WTC11 (cell line): ENCODE results near the gene IL1RN. TPM values are rescaled to one million over a fixed set of nuclear protein-coding genes. Genes with fewer than 3 reads are reported as not detected.

Experiments
- ATAC-seq: fragments of 200-7000 bp; cut with Tn5 transposase; 2 replicates; pipeline ENCODE4 v1.10.0; 2021; ENCODE audit warnings: mild to moderate bottlenecking, moderate library complexity
- CTCF ChIA-PET: fragments of 300-600 bp; sonication (Branson Sonifier 250); formaldehyde crosslinking; loops from one replicate; lab custom pipeline; 2021; ENCODE audit warnings: antibody characterized with exemption; lab: Charles Lee
- POLR2A ChIA-PET: fragments of 350-600 bp; sonication (Branson Sonifier 250); formaldehyde crosslinking; loops from one replicate; lab custom pipeline; 2021; ENCODE audit warnings: antibody characterized with exemption; lab: Charles Lee
- DNase-seq: peaks from one replicate; pipeline ENCODE4 v3.0.0; 2021; ENCODE audit warnings: low spot score
- H3K27ac Mint-ChIP-seq: 2 replicates; pipeline ENCODE4 v1.8.0; 2021; ENCODE audit warnings: mixed read lengths
- H3K27me3 Mint-ChIP-seq: 2 replicates; pipeline ENCODE4 v1.8.0; 2021; ENCODE audit warnings: low read depth, mild to moderate bottlenecking, moderate library complexity, mixed read lengths
- H3K36me3 Mint-ChIP-seq: 2 replicates; pipeline ENCODE4 v1.8.0; 2021; ENCODE audit warnings: mixed read lengths
- H3K4me1 Mint-ChIP-seq: 2 replicates; pipeline ENCODE4 v1.8.0; 2022; ENCODE audit warnings: mixed read lengths
- H3K4me3 Mint-ChIP-seq: 2 replicates; pipeline ENCODE4 v1.8.0; 2021; ENCODE audit warnings: mild to moderate bottlenecking, moderate library complexity, mixed read lengths
- H3K9me3 Mint-ChIP-seq: 2 replicates; pipeline ENCODE4 v1.8.0; 2021; ENCODE audit warnings: mixed read lengths
- ATF1 ChIP-seq: sonication (generic); formaldehyde crosslinking; IDR thresholded peaks from 2 replicates; pipeline ENCODE4 v1.8.1; 2023; ENCODE audit warnings: mild to moderate bottlenecking, moderate library complexity, missing genetic modification reagents
- ESRRA ChIP-seq: sonication (generic); formaldehyde crosslinking; IDR thresholded peaks from 2 replicates; pipeline ENCODE4 v1.8.1; 2022; ENCODE audit warnings: mild to moderate bottlenecking, missing genetic modification reagents, borderline replicate concordance
- FOXK1 ChIP-seq: sonication (generic); formaldehyde crosslinking; IDR thresholded peaks from 2 replicates; pipeline ENCODE4 v1.8.0; 2022; ENCODE audit warnings: mild to moderate bottlenecking, moderate library complexity, missing genetic modification reagents
- NR1H2 ChIP-seq: sonication (generic); formaldehyde crosslinking; IDR thresholded peaks from 2 replicates; pipeline ENCODE4 v1.9.0; 2021; ENCODE audit warnings: mild to moderate bottlenecking, moderate library complexity, missing genetic modification reagents
- NR3C1 ChIP-seq: sonication (generic); formaldehyde crosslinking; conservative IDR thresholded peaks from 2 replicates; pipeline ENCODE4 v1.8.1; 2023; ENCODE audit warnings: low read depth, mild to moderate bottlenecking, missing genetic modification reagents
- SMAD4 ChIP-seq: sonication (generic); formaldehyde crosslinking; IDR thresholded peaks from 2 replicates; pipeline ENCODE4 v1.8.0; 2022; ENCODE audit warnings: mild to moderate bottlenecking, missing genetic modification reagents
- TEAD1 ChIP-seq: sonication (generic); formaldehyde crosslinking; IDR thresholded peaks from 2 replicates; pipeline ENCODE4 v1.8.0; 2022; ENCODE audit warnings: mild to moderate bottlenecking, missing genetic modification reagents
- USF1 ChIP-seq: sonication (generic); formaldehyde crosslinking; IDR thresholded peaks from 2 replicates; pipeline ENCODE4 v1.8.0; 2022; ENCODE audit warnings: mild to moderate bottlenecking, missing genetic modification reagents
- ZNF121 ChIP-seq: sonication (generic); formaldehyde crosslinking; IDR thresholded peaks from 2 replicates; pipeline ENCODE4 v1.8.0; 2023; ENCODE audit warnings: missing genetic modification reagents
- ZNF425 ChIP-seq: fragments of 250-450 bp; sonication (Bioruptor Pico); conservative IDR thresholded peaks from 2 replicates; pipeline ENCODE4 v1.9.0; 2021; ENCODE audit warnings: mild to moderate bottlenecking
- total RNA-seq: library from RNA; stranded (reverse); gene quantifications from 3 replicates; pipeline ENCODE4 v1.2.3, GENCODE V29; 2021
- TF ChIP-seq, protein P1 (sequence below): sonication (generic); formaldehyde crosslinking; IDR thresholded peaks from 2 replicates; pipeline ENCODE4 v1.8.1; 2022; ENCODE audit warnings: low read depth, missing genetic modification reagents, borderline replicate concordance
- TF ChIP-seq, protein P2 (sequence below): sonication (generic); formaldehyde crosslinking; IDR thresholded peaks from 2 replicates; pipeline ENCODE4 v1.8.1; 2023; ENCODE audit warnings: mild to moderate bottlenecking, missing genetic modification reagents
- TF ChIP-seq, protein P3 (sequence below): sonication (generic); formaldehyde crosslinking; IDR thresholded peaks from 2 replicates; pipeline ENCODE4 v1.8.1; 2023; ENCODE audit warnings: mild to moderate bottlenecking, missing genetic modification reagents

The IL1RN gene
- total RNA-seq, 1 experiment from 2014 or later, result not detected

GRCh38 chr2:113169002-113169530, 41.7 kb downstream of the IL1RN start:
- H3K27me3 Mint-ChIP-seq, result peaks cover 7% of the 10 kb centered on the region; the same call in 1 of the 2 replicates
- no peaks in the 10 kb centered on the region for H3K36me3 Mint-ChIP-seq
- H3K9me3 Mint-ChIP-seq, result no peaks in the 10 kb centered on the region; the same call in 1 of the 2 replicates
- H3K27ac Mint-ChIP-seq, result no peak overlapping the region
- DNase-seq (no peak), ATAC-seq (no peak)
- TF ChIP-seq NR1H2 (CRISPR knock-in tag) (no peak), ZNF425 (CRISPR knock-in tag) (no peak), NR3C1 (CRISPR knock-in tag) (no peak), SMAD4 (CRISPR knock-in tag) (no peak), ESRRA (CRISPR knock-in tag) (no peak), FOXK1 (CRISPR knock-in tag) (no peak), ATF1 (no peak)
- TF ChIP-seq, protein P1, sequence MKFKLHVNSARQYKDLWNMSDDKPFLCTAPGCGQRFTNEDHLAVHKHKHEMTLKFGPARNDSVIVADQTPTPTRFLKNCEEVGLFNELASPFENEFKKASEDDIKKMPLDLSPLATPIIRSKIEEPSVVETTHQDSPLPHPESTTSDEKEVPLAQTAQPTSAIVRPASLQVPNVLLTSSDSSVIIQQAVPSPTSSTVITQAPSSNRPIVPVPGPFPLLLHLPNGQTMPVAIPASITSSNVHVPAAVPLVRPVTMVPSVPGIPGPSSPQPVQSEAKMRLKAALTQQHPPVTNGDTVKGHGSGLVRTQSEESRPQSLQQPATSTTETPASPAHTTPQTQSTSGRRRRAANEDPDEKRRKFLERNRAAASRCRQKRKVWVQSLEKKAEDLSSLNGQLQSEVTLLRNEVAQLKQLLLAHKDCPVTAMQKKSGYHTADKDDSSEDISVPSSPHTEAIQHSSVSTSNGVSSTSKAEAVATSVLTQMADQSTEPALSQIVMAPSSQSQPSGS (CRISPR knock-in tag), result no peak
- TF ChIP-seq, protein P2, sequence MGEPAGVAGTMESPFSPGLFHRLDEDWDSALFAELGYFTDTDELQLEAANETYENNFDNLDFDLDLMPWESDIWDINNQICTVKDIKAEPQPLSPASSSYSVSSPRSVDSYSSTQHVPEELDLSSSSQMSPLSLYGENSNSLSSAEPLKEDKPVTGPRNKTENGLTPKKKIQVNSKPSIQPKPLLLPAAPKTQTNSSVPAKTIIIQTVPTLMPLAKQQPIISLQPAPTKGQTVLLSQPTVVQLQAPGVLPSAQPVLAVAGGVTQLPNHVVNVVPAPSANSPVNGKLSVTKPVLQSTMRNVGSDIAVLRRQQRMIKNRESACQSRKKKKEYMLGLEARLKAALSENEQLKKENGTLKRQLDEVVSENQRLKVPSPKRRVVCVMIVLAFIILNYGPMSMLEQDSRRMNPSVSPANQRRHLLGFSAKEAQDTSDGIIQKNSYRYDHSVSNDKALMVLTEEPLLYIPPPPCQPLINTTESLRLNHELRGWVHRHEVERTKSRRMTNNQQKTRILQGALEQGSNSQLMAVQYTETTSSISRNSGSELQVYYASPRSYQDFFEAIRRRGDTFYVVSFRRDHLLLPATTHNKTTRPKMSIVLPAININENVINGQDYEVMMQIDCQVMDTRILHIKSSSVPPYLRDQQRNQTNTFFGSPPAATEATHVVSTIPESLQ, result no peak
- ChIA-PET POLR2A (no interaction called here), CTCF (no interaction called here)
- no peak overlapping the region for H3K4me3 Mint-ChIP-seq
- H3K4me1 Mint-ChIP-seq, result peaks cover 20% of the 10 kb centered on the region

DNA sequence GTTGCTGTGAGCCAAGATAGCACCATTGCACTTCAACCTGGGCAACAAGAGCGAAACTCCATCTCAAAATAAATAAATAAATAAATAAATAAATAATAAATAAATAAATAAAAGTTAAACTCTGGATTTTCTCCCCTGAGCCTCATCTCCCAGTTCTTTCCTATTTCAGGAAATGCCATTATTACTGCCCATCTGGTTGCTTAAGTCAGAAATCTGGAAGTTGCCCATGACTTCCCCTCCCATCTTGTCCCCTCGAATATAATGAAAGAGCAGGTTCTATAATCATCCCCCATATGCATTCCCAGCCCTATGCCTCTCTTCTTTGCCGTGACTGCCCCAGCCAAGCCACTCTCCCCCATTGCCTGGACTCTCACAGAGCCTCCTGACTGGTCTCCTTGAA, 42.2 kb downstream of the IL1RN start:
- ATAC-seq (no peak), DNase-seq (no peak)
- no peaks in the 10 kb centered on the region; the same call in 1 of the 2 replicates for H3K9me3 Mint-ChIP-seq
- no peak overlapping the region for H3K27ac Mint-ChIP-seq
- no peak overlapping the region for H3K4me3 Mint-ChIP-seq
- H3K36me3 Mint-ChIP-seq, result no peaks in the 10 kb centered on the region
- H3K4me1 Mint-ChIP-seq, result peaks cover 20% of the 10 kb centered on the region
- ChIA-PET CTCF (no interaction called here), POLR2A (no interaction called here)
- TF ChIP-seq TEAD1 (CRISPR knock-in tag) (no peak), ZNF121 (CRISPR knock-in tag) (no peak), USF1 (no peak)
- TF ChIP-seq, protein P3, sequence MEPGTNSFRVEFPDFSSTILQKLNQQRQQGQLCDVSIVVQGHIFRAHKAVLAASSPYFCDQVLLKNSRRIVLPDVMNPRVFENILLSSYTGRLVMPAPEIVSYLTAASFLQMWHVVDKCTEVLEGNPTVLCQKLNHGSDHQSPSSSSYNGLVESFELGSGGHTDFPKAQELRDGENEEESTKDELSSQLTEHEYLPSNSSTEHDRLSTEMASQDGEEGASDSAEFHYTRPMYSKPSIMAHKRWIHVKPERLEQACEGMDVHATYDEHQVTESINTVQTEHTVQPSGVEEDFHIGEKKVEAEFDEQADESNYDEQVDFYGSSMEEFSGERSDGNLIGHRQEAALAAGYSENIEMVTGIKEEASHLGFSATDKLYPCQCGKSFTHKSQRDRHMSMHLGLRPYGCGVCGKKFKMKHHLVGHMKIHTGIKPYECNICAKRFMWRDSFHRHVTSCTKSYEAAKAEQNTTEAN (CRISPR knock-in tag), result no peak
- TF ChIP-seq, all 79 proteins: peak for 0
- H3K27me3 Mint-ChIP-seq, result peaks cover 7% of the 10 kb centered on the region; the same call in 1 of the 2 replicates
